WERI-Rb-1 (cell line): ENCODE measurements around the gene KLHL40.
A peak's percentile ranks its signal among the peaks of the same experiment; 100 is the strongest.

Experiments used
- DNase-seq: peaks from one replicate; pipeline ENCODE4 v3.0.0-alpha.2; 2020
- H3K27ac ChIP-seq: fragments of 250-450 bp; sonication (Bioruptor Pico); 2 replicates; pipeline ENCODE4 v1.5.1; 2020; ENCODE audit warnings: mild to moderate bottlenecking, moderate library complexity
- H3K27me3 ChIP-seq: fragments of 250-450 bp; sonication (Bioruptor Pico); 2 replicates; pipeline ENCODE4 v1.5.1; 2021; ENCODE audit warnings: mild to moderate bottlenecking, low read depth, moderate library complexity; ENCODE audit not compliant: insufficient read depth, severe bottlenecking
- H3K36me3 ChIP-seq: fragments of 250-450 bp; sonication (Bioruptor Pico); 2 replicates; pipeline ENCODE4 v1.5.1; 2020; ENCODE audit warnings: mild to moderate bottlenecking, moderate library complexity
- H3K4me3 ChIP-seq: 2 replicates; pipeline ENCODE4 v1.5.1; 2011; ENCODE audit warnings: low read depth, mild to moderate bottlenecking, control low read depth, low read length
- H3K9me3 ChIP-seq: fragments of 250-450 bp; sonication (Bioruptor Pico); 2 replicates; pipeline ENCODE4 v1.5.1; 2021; ENCODE audit warnings: mild to moderate bottlenecking, moderate library complexity; ENCODE audit not compliant: severe bottlenecking
- CTCF ChIP-seq: IDR thresholded peaks from 2 replicates; pipeline ENCODE4 v1.5.1; 2011; ENCODE audit warnings: low read depth, mild to moderate bottlenecking, control low read depth, inconsistent platforms, low read length

The KLHL40 gene

GRCh38 chr3:42652251-42652610, 33.1 kb upstream of the KLHL40 start:
- no peaks in the 10 kb centered on the region for H3K27me3 ChIP-seq
- no peak for TF ChIP-seq CTCF
- H3K4me3 ChIP-seq = no peak overlapping the region
- H3K9me3 ChIP-seq = no peaks in the 10 kb centered on the region
- DNase-seq = no peak
- H3K27ac ChIP-seq = no peak overlapping the region; the same call in 1 of the 2 replicates
- peaks cover 13% of the 10 kb centered on the region; the same call in 1 of the 2 replicates for H3K36me3 ChIP-seq

- no peak for TF ChIP-seq CTCF
- peak overlapping the region; percentile 21 for H3K27ac ChIP-seq
- no peak overlapping the region for H3K4me3 ChIP-seq
- H3K9me3 ChIP-seq = no peaks in the 10 kb centered on the region
- H3K27me3 ChIP-seq = no peaks in the 10 kb centered on the region
- H3K36me3 ChIP-seq = peaks cover 8% of the 10 kb centered on the region; the same call in 1 of the 2 replicates
- DNase-seq = peak; percentile 64
Measured at GRCh38 chr3:42652611-42653302, 32.6 kb upstream of the KLHL40 start.

- H3K4me3 ChIP-seq = peak overlapping the region; percentile 74; the same call in 1 of the 2 replicates
- DNase-seq = no peak
- no peaks in the 10 kb centered on the region for H3K9me3 ChIP-seq
- H3K27me3 ChIP-seq = no peaks in the 10 kb centered on the region
- H3K36me3 ChIP-seq = peaks cover 7% of the 10 kb centered on the region; the same call in 1 of the 2 replicates
- peak overlapping the region; percentile 21; the same call in 1 of the 2 replicates for H3K27ac ChIP-seq
- no peak for TF ChIP-seq CTCF
Measured at GRCh38 chr3:42653303-42653559, 32.1 kb upstream of the KLHL40 start.

- no peak for TF ChIP-seq CTCF
- DNase-seq = no peak
- H3K36me3 ChIP-seq = peaks cover 5% of the 10 kb centered on the region; the same call in 1 of the 2 replicates
- H3K4me3 ChIP-seq = peak within 1 kb of the TSS; percentile 74
- no peaks in the 10 kb centered on the region for H3K27me3 ChIP-seq
- H3K9me3 ChIP-seq = no peaks in the 10 kb centered on the region
- H3K27ac ChIP-seq = peak within 1 kb of the TSS; percentile 68
Measured at GRCh38 chr3:42653560-42654330, 31.6 kb upstream of the KLHL40 start, which contains the start of gene ZBTB47. Gene ZBTB47, plus strand, starts transcription at chr3:42653697. Its CDS starts 4,659 bp downstream, at chr3:42658356.

GRCh38 chr3:42654331-42655201, 30.8 kb upstream of the KLHL40 start:
- Histone ChIP-seq H3K4me3 (peak overlapping the region; percentile 74), H3K27ac (peak overlapping the region; percentile 68), H3K9me3 (no peaks in the 10 kb centered on the region), H3K36me3 (no peaks in the 10 kb centered on the region; the same call in 1 of the 2 replicates), H3K27me3 (no peaks in the 10 kb centered on the region)
- peak; percentile 32 for TF ChIP-seq CTCF
- DNase-seq = peak; percentile 52
